Esophagus squamous epithelium (tissue), 5 donors: Measurements from ENCODE around the gene POLRMT. TPM values are rescaled to one million over a fixed set of nuclear protein-coding genes. Genes with fewer than 3 reads are reported as not detected.

ENCODE experiments used
- DNase-seq: peaks from one replicate; lab custom pipeline; 2025; lab: John Stamatoyannopoulos, UW
- H3K27ac ChIP-seq, 4 donors: fragments of 200-600 bp; sonication (generic); one replicate each; pipeline ENCODE4 v1.5.1; 2016 to 2019; ENCODE audit warnings: mild to moderate bottlenecking in 1 of 4
- H3K27me3 ChIP-seq, 4 donors: fragments of 200-600 bp; sonication (generic); 1 replicate in 3 of 4; 2 replicates in 1 of 4; pipeline versions ENCODE4 v1.5.1 to v1.6.0; 2017 to 2021; ENCODE audit warnings: antibody characterized with exemption in 1 of 4
- H3K36me3 ChIP-seq, 3 donors: fragments of 200-600 bp; sonication (generic); one replicate each; pipeline ENCODE4 v1.5.1; 2016 to 2019
- H3K4me1 ChIP-seq, 3 donors: fragments of 200-600 bp; sonication (generic); one replicate each; pipeline ENCODE4 v1.5.1; 2017 to 2019
- H3K4me3 ChIP-seq, 4 donors: fragments of 200-600 bp; sonication (generic); 1 replicate in 3 of 4; 2 replicates in 1 of 4; pipeline ENCODE4 v1.5.1; 2016 to 2019; ENCODE audit warnings: mild to moderate bottlenecking in 2 of 4, moderate library complexity in 1 of 4
- H3K9me3 ChIP-seq, 3 donors: fragments of 200-600 bp; sonication (generic); one replicate each; pipeline ENCODE4 v1.5.1; 2016 to 2019
- CTCF ChIP-seq, 6 experiments: fragments of 450-650 bp in 4 of 6; fragments of 200-600 bp in 2 of 6; sonication (generic) in 2 of 6; IDR thresholded peaks; one replicate each; pipeline ENCODE4 v1.5.1; 2016 to 2019; ENCODE audit warnings: antibody characterized with exemption in 6 of 6, mild to moderate bottlenecking in 4 of 6, moderate library complexity in 4 of 6
- POLR2A ChIP-seq, 4 donors: fragments of 450-650 bp; IDR thresholded peaks; one replicate each; pipeline ENCODE4 v1.6.1; 2017; ENCODE audit warnings: antibody characterized with exemption in 4 of 4, mild to moderate bottlenecking in 4 of 4, moderate library complexity in 3 of 4
- WGBS, 2 donors: methylation state at CpG; one replicate each; pipeline ENCODE4 v1.1.5; 2018; 5-methylcytosine and 5-hydroxymethylcytosine counted together
- intact Hi-C: fragments of 100-400 bp; cut with DNase I; formaldehyde crosslinking; loops from one replicate; pipeline ENCODE4 v1.15.0; 2022
- total RNA-seq, 4 donors: library from RNA; depleted of rRNA; stranded (reverse); fragments of >200 nt; gene quantifications; one replicate each; pipeline ENCODE4 v1.1.0, GENCODE V29; 2016
- donor health status: DM: yes; HTN: yes; CAD: no.

Gene POLRMT
- total RNA-seq, 4 donors from 2014 or later = 23.5 to 32.3 (median 25.0) TPM

GRCh38 chr19:577439-578392 lies 55.6 kb downstream of the POLRMT start:
- Histone ChIP-seq H3K36me3 (peaks cover 28 to 55% (median 29%) of the 10 kb centered on the region in 3 donors), H3K4me1 (peaks cover 31 to 66% (median 39%) of the 10 kb centered on the region in 3 donors), H3K4me3 (no peak overlapping the region), H3K27ac (no peak overlapping the region), H3K9me3 (no peaks in the 10 kb centered on the region), H3K27me3 (no peaks in the 10 kb centered on the region)
- no peak for DNase-seq
- TF ChIP-seq POLR2A (IDR thresholded peaks at IDR 0.05) = no peak
- no peak for TF ChIP-seq CTCF (IDR thresholded peaks at IDR 0.05)
- WGBS, 2 donors = 84 to 91% methylated on average over 7 to 34 of the region's 66 CpGs
- intact Hi-C loops = no loop called here

- TF ChIP-seq POLR2A (IDR thresholded peaks at IDR 0.05) = no peak
- TF ChIP-seq CTCF (IDR thresholded peaks at IDR 0.05) = no peak
- Histone ChIP-seq H3K36me3 (peaks cover 20 to 47% (median 22%) of the 10 kb centered on the region in 3 donors), H3K4me1 (peaks cover 31 to 68% (median 39%) of the 10 kb centered on the region in 3 donors), H3K4me3 (no peak overlapping the region), H3K27ac (no peak overlapping the region), H3K9me3 (no peaks in the 10 kb centered on the region), H3K27me3 (no peaks in the 10 kb centered on the region)
- no peak for DNase-seq
- 59 to 83% methylated on average over 11 to 14 of the region's 28 CpGs for WGBS, 2 donors
- intact Hi-C loops = no loop called here
Measured at GRCh38 chr19:576768-577438, 56.4 kb downstream of the POLRMT start.

GRCh38 chr19:575527-576506 lies 57.5 kb downstream of the POLRMT start:
- no peak for DNase-seq
- H3K4me1 ChIP-seq = peaks cover 31 to 79% (median 47%) of the 10 kb centered on the region in 3 donors
- no peaks in the 10 kb centered on the region for H3K27me3 ChIP-seq
- intact Hi-C loops = no loop called here
- peaks cover 11 to 36% (median 14%) of the 10 kb centered on the region in 3 donors for H3K36me3 ChIP-seq
- WGBS, 2 donors = 63 to 67% methylated on average over 3 to 7 of the region's 38 CpGs
- peak overlapping the region in 3 of 4 donors; percentile 7 to 52 (median 50) for H3K27ac ChIP-seq
- no peaks in the 10 kb centered on the region for H3K9me3 ChIP-seq
- no peak for TF ChIP-seq POLR2A (IDR thresholded peaks at IDR 0.05)
- TF ChIP-seq CTCF (IDR thresholded peaks at IDR 0.05) = no peak
- H3K4me3 ChIP-seq = peak overlapping the region; percentile 8 to 57 (median 14)

- H3K27me3 ChIP-seq = no peaks in the 10 kb centered on the region
- TF ChIP-seq CTCF (IDR thresholded peaks at IDR 0.05) (no peak), POLR2A (IDR thresholded peaks at IDR 0.05) (no peak)
- DNase-seq = no peak
- H3K9me3 ChIP-seq = no peaks in the 10 kb centered on the region
- peak overlapping the region; percentile 7 to 52 (median 32) for H3K27ac ChIP-seq
- intact Hi-C loops = no loop called here
- WGBS, 2 donors = 19 to 47% methylated on average over 6 to 10 of the region's 32 CpGs
- H3K36me3 ChIP-seq = peaks cover 6 to 27% (median 8%) of the 10 kb centered on the region in 3 donors
- peaks cover 31 to 80% (median 47%) of the 10 kb centered on the region in 3 donors for H3K4me1 ChIP-seq
- H3K4me3 ChIP-seq = peak overlapping the region; percentile 8 to 57 (median 14)
Measured at GRCh38 chr19:574658-575526, 58.4 kb downstream of the POLRMT start.
